SK-N-SH treated with all-trans-retinoic acid at 6 μM for 48 hours (cell line): ENCODE results near the gene MYLK4.

ENCODE experiments used
- BACH2 ChIP-seq: fragments of 250-450 bp; sonication (Bioruptor Pico); IDR thresholded peaks from 2 replicates; pipeline ENCODE4 v1.9.0; 2021; ENCODE audit warnings: mild to moderate bottlenecking, borderline replicate concordance
- CSDC2 ChIP-seq: fragments of 250-450 bp; sonication (Bioruptor Pico); IDR thresholded peaks from 2 replicates; pipeline ENCODE4 v1.5.0; 2020; ENCODE audit warnings: mild to moderate bottlenecking, moderate library complexity
- GLIS3 ChIP-seq: fragments of 250-450 bp; sonication (Bioruptor Pico); IDR thresholded peaks from 2 replicates; pipeline ENCODE4 v1.5.0; 2020; ENCODE audit warnings: mild to moderate bottlenecking, moderate library complexity
- ISL1 ChIP-seq: fragments of 250-450 bp; sonication (Bioruptor Pico); IDR thresholded peaks from 2 replicates; pipeline ENCODE4 v2.1.2; 2022; ENCODE audit warnings: mild to moderate bottlenecking, moderate library complexity
- PATZ1 ChIP-seq: fragments of 250-450 bp; sonication (Bioruptor Pico); IDR thresholded peaks from 2 replicates; pipeline ENCODE4 v1.8.0; 2020; ENCODE audit warnings: mild to moderate bottlenecking, moderate library complexity, borderline replicate concordance
- PPARA ChIP-seq: fragments of 250-450 bp; sonication (Bioruptor Pico); IDR thresholded peaks from 2 replicates; pipeline ENCODE4 v1.5.0; 2020; ENCODE audit warnings: mild to moderate bottlenecking, borderline replicate concordance
- RARB ChIP-seq: fragments of 250-450 bp; sonication (Bioruptor Pico); IDR thresholded peaks from 2 replicates; pipeline ENCODE4 v1.8.0; 2021; ENCODE audit warnings: mild to moderate bottlenecking, moderate library complexity
- TCF4 ChIP-seq: fragments of 250-450 bp; sonication (Bioruptor Pico); IDR thresholded peaks from 2 replicates; pipeline ENCODE4 v1.8.0; 2021; ENCODE audit warnings: mild to moderate bottlenecking, moderate library complexity, borderline replicate concordance
- ZC3H10 ChIP-seq: fragments of 250-450 bp; sonication (Bioruptor Pico); IDR thresholded peaks from 2 replicates; pipeline ENCODE4 v1.5.1; 2021; ENCODE audit warnings: mild to moderate bottlenecking, moderate library complexity
- ZFP3 ChIP-seq: fragments of 250-450 bp; sonication (Bioruptor Pico); IDR thresholded peaks from 2 replicates; pipeline ENCODE4 v1.5.0; 2020; ENCODE audit warnings: mild to moderate bottlenecking, moderate library complexity
- ZNF565 ChIP-seq: fragments of 450-650 bp; formaldehyde crosslinking; conservative IDR thresholded peaks from 2 replicates; pipeline ENCODE4 v1.5.0; 2020; ENCODE audit warnings: low read depth, mild to moderate bottlenecking, moderate library complexity
- ZNF70 ChIP-seq: fragments of 450-650 bp; formaldehyde crosslinking; IDR thresholded peaks from 2 replicates; pipeline ENCODE4 v1.5.0; 2020; ENCODE audit warnings: mild to moderate bottlenecking, moderate library complexity

GRCh38 chr6:2725364-2725988 is 25.2 kb downstream of the MYLK4 start:
- TF ChIP-seq PATZ1: no peak
- TF ChIP-seq CSDC2: no peak
- no peak for TF ChIP-seq ISL1 (CRISPR knock-in tag)
- TF ChIP-seq RARB (CRISPR knock-in tag): no peak
- TF ChIP-seq ZNF565 (CRISPR knock-in tag): no peak
- TF ChIP-seq ZFP3 (CRISPR knock-in tag): no peak
- TF ChIP-seq PPARA: no peak
- TF ChIP-seq GLIS3: no peak
- no peak for TF ChIP-seq TCF4
- no peak for TF ChIP-seq BACH2 (CRISPR knock-in tag)
- no peak for TF ChIP-seq ZC3H10 (CRISPR knock-in tag)
- TF ChIP-seq ZNF70 (CRISPR knock-in tag): no peak
